SK-N-SH treated with all-trans-retinoic acid at 6 μM for 48 hours (cell line): ENCODE results near the gene ARRDC1.

Experiments used
- ATAC-seq: fragments of 200-7000 bp; cut with Tn5 transposase; 3 replicates; pipeline ENCODE4 v1.9.1; 2020; ENCODE audit warnings: mild to moderate bottlenecking, moderate library complexity
- BACH2 ChIP-seq: fragments of 250-450 bp; sonication (Bioruptor Pico); IDR thresholded peaks from 2 replicates; pipeline ENCODE4 v1.9.0; 2021; ENCODE audit warnings: mild to moderate bottlenecking, borderline replicate concordance
- CREB5 ChIP-seq: fragments of 250-450 bp; sonication (Bioruptor Pico); IDR thresholded peaks from 2 replicates; pipeline ENCODE4 v1.5.1; 2020; ENCODE audit warnings: low read depth, mild to moderate bottlenecking, moderate library complexity
- CSDC2 ChIP-seq: fragments of 250-450 bp; sonication (Bioruptor Pico); IDR thresholded peaks from 2 replicates; pipeline ENCODE4 v1.5.0; 2020; ENCODE audit warnings: mild to moderate bottlenecking, moderate library complexity
- CSRNP3 ChIP-seq: fragments of 250-450 bp; sonication (Bioruptor Pico); IDR thresholded peaks from 2 replicates; pipeline ENCODE4 v1.5.1; 2021; ENCODE audit warnings: mild to moderate bottlenecking, moderate library complexity
- ESRRG ChIP-seq: fragments of 250-450 bp; sonication (Bioruptor Pico); IDR thresholded peaks from 2 replicates; pipeline ENCODE4 v1.6.1; 2021; ENCODE audit warnings: mild to moderate bottlenecking
- GLIS3 ChIP-seq: fragments of 250-450 bp; sonication (Bioruptor Pico); IDR thresholded peaks from 2 replicates; pipeline ENCODE4 v1.5.0; 2020; ENCODE audit warnings: mild to moderate bottlenecking, moderate library complexity
- ISL1 ChIP-seq: fragments of 250-450 bp; sonication (Bioruptor Pico); IDR thresholded peaks from 2 replicates; pipeline ENCODE4 v2.1.2; 2022; ENCODE audit warnings: mild to moderate bottlenecking, moderate library complexity
- OSR1 ChIP-seq: fragments of 250-450 bp; sonication (Bioruptor Pico); IDR thresholded peaks from 2 replicates; pipeline ENCODE4 v1.8.0; 2022; ENCODE audit warnings: moderate library complexity, mild to moderate bottlenecking, inconsistent platforms
- POU6F1 ChIP-seq: fragments of 250-450 bp; sonication (Bioruptor Pico); IDR thresholded peaks from 2 replicates; pipeline ENCODE4 v1.8.0; 2021; ENCODE audit warnings: low read depth, mild to moderate bottlenecking, moderate library complexity, borderline replicate concordance
- PPARA ChIP-seq: fragments of 250-450 bp; sonication (Bioruptor Pico); IDR thresholded peaks from 2 replicates; pipeline ENCODE4 v1.5.0; 2020; ENCODE audit warnings: mild to moderate bottlenecking, borderline replicate concordance
- RARB ChIP-seq: fragments of 250-450 bp; sonication (Bioruptor Pico); IDR thresholded peaks from 2 replicates; pipeline ENCODE4 v1.8.0; 2021; ENCODE audit warnings: mild to moderate bottlenecking, moderate library complexity
- SNAI2 ChIP-seq: fragments of 250-450 bp; sonication (Bioruptor Pico); IDR thresholded peaks from 2 replicates; pipeline ENCODE4 v1.5.0; 2020; ENCODE audit warnings: mild to moderate bottlenecking, moderate library complexity
- TCF4 ChIP-seq: fragments of 250-450 bp; sonication (Bioruptor Pico); IDR thresholded peaks from 2 replicates; pipeline ENCODE4 v1.8.0; 2021; ENCODE audit warnings: mild to moderate bottlenecking, moderate library complexity, borderline replicate concordance
- TOX ChIP-seq: fragments of 250-450 bp; sonication (Bioruptor Pico); IDR thresholded peaks from 2 replicates; pipeline ENCODE4 v1.8.0; 2021; ENCODE audit warnings: mild to moderate bottlenecking, moderate library complexity, borderline replicate concordance
- TSHZ2 ChIP-seq: fragments of 250-450 bp; sonication (Bioruptor Pico); IDR thresholded peaks from 2 replicates; pipeline ENCODE4 v1.5.0; 2020; ENCODE audit warnings: mild to moderate bottlenecking, moderate library complexity
- ZFP3 ChIP-seq: fragments of 250-450 bp; sonication (Bioruptor Pico); IDR thresholded peaks from 2 replicates; pipeline ENCODE4 v1.5.0; 2020; ENCODE audit warnings: mild to moderate bottlenecking, moderate library complexity
- ZFP30 ChIP-seq: fragments of 450-650 bp; formaldehyde crosslinking; IDR thresholded peaks from 2 replicates; pipeline ENCODE4 v1.5.0; 2022; ENCODE audit warnings: mild to moderate bottlenecking, moderate library complexity
- ZNF565 ChIP-seq: fragments of 450-650 bp; formaldehyde crosslinking; conservative IDR thresholded peaks from 2 replicates; pipeline ENCODE4 v1.5.0; 2020; ENCODE audit warnings: low read depth, mild to moderate bottlenecking, moderate library complexity
- ZNF70 ChIP-seq: fragments of 450-650 bp; formaldehyde crosslinking; IDR thresholded peaks from 2 replicates; pipeline ENCODE4 v1.5.0; 2020; ENCODE audit warnings: mild to moderate bottlenecking, moderate library complexity
- ZNF8 ChIP-seq: fragments of 450-650 bp; formaldehyde crosslinking; IDR thresholded peaks from 2 replicates; pipeline ENCODE4 v1.5.0; 2020; ENCODE audit warnings: mild to moderate bottlenecking, moderate library complexity
- TF ChIP-seq, protein P1 (sequence below): fragments of 250-450 bp; sonication (Bioruptor Pico); IDR thresholded peaks from 2 replicates; pipeline ENCODE4 v1.8.0; 2020; ENCODE audit warnings: mild to moderate bottlenecking, moderate library complexity, borderline replicate concordance

The ARRDC1 gene

GRCh38 chr9:137611623-137612609 lies 6.4 kb downstream of the ARRDC1 start:
- TF ChIP-seq POU6F1 (CRISPR knock-in tag) (no peak), BACH2 (CRISPR knock-in tag) (no peak), ZNF565 (CRISPR knock-in tag) (no peak), ZFP30 (CRISPR knock-in tag) (no peak), CSDC2 (CRISPR knock-in tag) (no peak), TCF4 (CRISPR knock-in tag) (no peak), TSHZ2 (CRISPR knock-in tag) (no peak), TOX (CRISPR knock-in tag) (no peak), ZNF8 (CRISPR knock-in tag) (no peak), OSR1 (CRISPR knock-in tag) (no peak), ESRRG (no peak), SNAI2 (CRISPR knock-in tag) (no peak), PPARA (CRISPR knock-in tag) (no peak), CSRNP3 (CRISPR knock-in tag) (no peak), ZFP3 (CRISPR knock-in tag) (no peak), ZNF70 (no peak), GLIS3 (CRISPR knock-in tag) (no peak), ISL1 (CRISPR knock-in tag) (no peak)
- TF ChIP-seq, protein P1, sequence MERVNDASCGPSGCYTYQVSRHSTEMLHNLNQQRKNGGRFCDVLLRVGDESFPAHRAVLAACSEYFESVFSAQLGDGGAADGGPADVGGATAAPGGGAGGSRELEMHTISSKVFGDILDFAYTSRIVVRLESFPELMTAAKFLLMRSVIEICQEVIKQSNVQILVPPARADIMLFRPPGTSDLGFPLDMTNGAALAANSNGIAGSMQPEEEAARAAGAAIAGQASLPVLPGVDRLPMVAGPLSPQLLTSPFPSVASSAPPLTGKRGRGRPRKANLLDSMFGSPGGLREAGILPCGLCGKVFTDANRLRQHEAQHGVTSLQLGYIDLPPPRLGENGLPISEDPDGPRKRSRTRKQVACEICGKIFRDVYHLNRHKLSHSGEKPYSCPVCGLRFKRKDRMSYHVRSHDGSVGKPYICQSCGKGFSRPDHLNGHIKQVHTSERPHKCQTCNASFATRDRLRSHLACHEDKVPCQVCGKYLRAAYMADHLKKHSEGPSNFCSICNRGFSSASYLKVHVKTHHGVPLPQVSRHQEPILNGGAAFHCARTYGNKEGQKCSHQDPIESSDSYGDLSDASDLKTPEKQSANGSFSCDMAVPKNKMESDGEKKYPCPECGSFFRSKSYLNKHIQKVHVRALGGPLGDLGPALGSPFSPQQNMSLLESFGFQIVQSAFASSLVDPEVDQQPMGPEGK (CRISPR knock-in tag), result no peak
- TF ChIP-seq, all 23 proteins: peak for 0
- ATAC-seq, result peak; percentile 87

- peak; percentile 3; the same call in 2 of the 3 replicates for ATAC-seq
- TF ChIP-seq PPARA (CRISPR knock-in tag), result no peak
- no peak for TF ChIP-seq POU6F1 (CRISPR knock-in tag)
- no peak for TF ChIP-seq ZNF565 (CRISPR knock-in tag)
- TF ChIP-seq ZNF70, result no peak
- TF ChIP-seq ZFP30 (CRISPR knock-in tag), result no peak
- no peak for TF ChIP-seq BACH2 (CRISPR knock-in tag)
- TF ChIP-seq CREB5, result no peak
- no peak for TF ChIP-seq ZFP3 (CRISPR knock-in tag)
- no peak for TF ChIP-seq CSDC2 (CRISPR knock-in tag)
- no peak for TF ChIP-seq SNAI2 (CRISPR knock-in tag)
- no peak for TF ChIP-seq GLIS3 (CRISPR knock-in tag)
- no peak for TF ChIP-seq ISL1 (CRISPR knock-in tag)
- TF ChIP-seq RARB (CRISPR knock-in tag), result no peak
- TF ChIP-seq ZNF8 (CRISPR knock-in tag), result no peak
- TF ChIP-seq, protein P1 (CRISPR knock-in tag), result no peak
- TF ChIP-seq TOX (CRISPR knock-in tag), result no peak
- TF ChIP-seq TCF4 (CRISPR knock-in tag), result no peak
- TF ChIP-seq ESRRG, result no peak
- TF ChIP-seq OSR1 (CRISPR knock-in tag), result no peak
Measured at GRCh38 chr9:137612741-137613142, 7.3 kb downstream of the ARRDC1 start.
